ENCODE data around the gene SFT2D1.
A peak's percentile ranks its signal among the peaks of the same experiment; 100 is the strongest.

SFT2D1 gene

DNA sequence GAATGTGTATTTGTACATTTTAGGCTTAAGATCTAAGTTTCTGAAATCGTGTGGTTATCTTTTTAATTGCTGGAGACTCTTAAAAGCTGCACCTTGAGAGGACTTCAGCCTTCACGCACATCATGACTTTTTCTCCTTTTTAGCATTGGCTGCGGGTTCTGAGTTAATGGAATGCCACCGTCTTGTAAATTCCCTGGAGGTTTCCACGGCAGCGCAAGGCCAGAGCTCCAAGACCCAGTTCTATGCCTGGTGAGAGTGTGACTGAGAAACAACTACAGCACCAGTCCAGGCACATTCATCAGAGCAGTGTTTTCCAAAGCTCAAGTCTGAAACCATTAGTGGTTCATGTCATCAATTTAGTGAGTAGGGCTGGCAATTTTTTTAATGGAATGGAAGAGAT, 57.1 kb downstream of the SFT2D1 start:
- H3K27me3 Mint-ChIP-seq = peaks cover 11% of the 10 kb centered on the region
- no peaks in the 10 kb centered on the region for H3K9me3 Mint-ChIP-seq
- no peak overlapping the region for H3K27ac Mint-ChIP-seq
- H3K4me3 Mint-ChIP-seq = no peak overlapping the region
- DNase-seq (no peak), ATAC-seq (no peak)
- no peaks in the 10 kb centered on the region for H3K4me1 Mint-ChIP-seq

DNA sequence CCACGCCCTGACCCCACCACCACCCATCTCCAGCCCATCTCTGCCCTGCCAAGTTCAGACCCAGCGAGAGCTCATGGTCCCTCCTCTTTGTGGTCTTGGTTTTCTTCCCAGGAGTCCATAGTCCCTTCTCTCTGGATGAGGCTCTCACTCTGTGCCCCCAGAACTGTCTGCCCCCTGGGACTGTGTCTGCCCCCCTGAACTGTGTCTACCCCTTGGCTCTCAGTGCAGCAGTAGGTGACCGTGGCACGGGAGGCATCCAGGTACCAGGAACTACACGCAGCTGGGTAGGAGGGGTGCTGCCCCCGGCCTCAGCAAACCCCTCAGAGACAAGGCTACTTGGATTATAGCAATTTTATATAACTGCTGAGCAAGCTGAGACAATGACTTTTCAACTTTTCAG, 57.7 kb downstream of the SFT2D1 start:
- Mint-ChIP-seq H3K27me3 (peaks cover 11% of the 10 kb centered on the region), H3K4me1 (no peaks in the 10 kb centered on the region), H3K9me3 (no peaks in the 10 kb centered on the region), H3K27ac (no peak overlapping the region), H3K4me3 (no peak overlapping the region)
- no peak for ATAC-seq
- DNase-seq = no peak

DNA sequence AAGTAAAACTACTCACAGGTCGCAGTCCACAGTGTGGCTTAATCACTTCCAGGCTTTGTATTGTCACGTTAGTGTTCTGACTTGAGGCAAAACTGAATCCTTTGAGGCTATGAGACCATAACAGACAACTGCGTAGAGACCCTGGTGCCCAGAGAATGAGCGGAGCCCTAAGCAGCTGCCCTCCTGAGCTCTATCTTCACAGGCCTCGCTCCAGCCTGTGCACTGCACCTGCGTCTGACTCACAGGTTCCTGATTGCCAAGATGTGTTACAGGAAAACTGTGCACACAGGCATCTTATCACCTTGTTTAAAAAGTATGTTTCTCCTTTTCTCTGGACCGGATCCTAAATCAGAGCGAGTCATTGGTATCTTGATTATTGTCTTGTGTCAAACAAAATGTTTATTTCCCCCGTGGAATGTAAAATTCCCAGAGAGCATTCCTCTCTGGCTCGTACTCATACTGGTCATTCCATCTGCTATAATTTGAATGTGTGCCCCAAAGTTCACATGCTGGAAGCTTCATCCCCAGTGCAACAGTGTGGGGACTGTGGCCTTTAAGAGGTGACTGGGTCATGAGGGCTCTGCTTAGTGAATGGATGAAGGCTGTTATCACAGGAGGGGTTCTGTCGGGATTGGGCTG, 59.8 kb downstream of the SFT2D1 start:
- Mint-ChIP-seq H3K27ac (no peak overlapping the region), H3K4me3 (no peak overlapping the region), H3K27me3 (peaks cover 11% of the 10 kb centered on the region), H3K9me3 (no peaks in the 10 kb centered on the region), H3K4me1 (no peaks in the 10 kb centered on the region)
- DNase-seq = no peak
- no peak for ATAC-seq

DNA sequence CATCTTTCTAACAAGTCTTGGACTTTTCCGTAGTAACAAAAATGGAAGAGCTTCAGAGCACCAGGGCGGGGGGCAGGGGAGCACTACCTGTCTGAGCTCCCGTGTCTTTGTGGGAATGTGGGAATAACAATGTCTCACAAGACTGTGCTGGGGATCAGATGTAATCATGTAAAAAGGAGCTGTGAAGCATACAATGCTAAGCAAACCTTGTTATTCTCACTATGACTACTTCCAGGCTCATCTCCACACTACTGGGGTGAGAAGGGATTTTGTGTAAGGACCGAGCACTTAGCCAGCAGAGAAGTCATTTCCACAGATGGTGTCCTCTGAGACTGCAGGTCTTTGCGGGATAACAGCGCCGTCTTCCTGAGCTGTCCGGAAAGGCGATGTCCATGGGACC, 61.2 kb downstream of the SFT2D1 start:
- peaks cover 1% of the 10 kb centered on the region for H3K4me1 Mint-ChIP-seq

DNA sequence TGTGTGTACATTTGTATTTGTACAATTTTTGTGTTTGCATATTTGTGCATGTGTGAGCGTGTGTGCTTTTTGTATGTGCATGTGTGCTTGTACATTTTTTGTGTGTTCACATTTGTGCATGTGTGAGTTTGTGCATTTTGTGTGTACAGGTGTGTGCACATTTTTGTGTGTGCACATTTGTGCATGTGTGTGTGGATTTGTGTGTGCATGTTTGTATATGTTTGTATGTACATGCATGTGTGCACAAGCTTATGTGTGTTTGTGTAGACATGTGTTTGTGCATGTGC, 63.0 kb downstream of the SFT2D1 start:
- Mint-ChIP-seq H3K9me3 (no peaks in the 10 kb centered on the region), H3K27ac (no peak overlapping the region), H3K27me3 (peaks cover 14% of the 10 kb centered on the region), H3K4me1 (peaks cover 14% of the 10 kb centered on the region), H3K4me3 (no peak overlapping the region)
- no peak for DNase-seq
- ATAC-seq = no peak

More for the DNA sequence above, 61.2 kb downstream of the SFT2D1 start:
- H3K9me3 Mint-ChIP-seq = no peaks in the 10 kb centered on the region
- H3K27ac Mint-ChIP-seq = no peak overlapping the region
- no peak for DNase-seq
- H3K27me3 Mint-ChIP-seq = peaks cover 15% of the 10 kb centered on the region
- no peak for ATAC-seq
- no peak overlapping the region for H3K4me3 Mint-ChIP-seq

DNA sequence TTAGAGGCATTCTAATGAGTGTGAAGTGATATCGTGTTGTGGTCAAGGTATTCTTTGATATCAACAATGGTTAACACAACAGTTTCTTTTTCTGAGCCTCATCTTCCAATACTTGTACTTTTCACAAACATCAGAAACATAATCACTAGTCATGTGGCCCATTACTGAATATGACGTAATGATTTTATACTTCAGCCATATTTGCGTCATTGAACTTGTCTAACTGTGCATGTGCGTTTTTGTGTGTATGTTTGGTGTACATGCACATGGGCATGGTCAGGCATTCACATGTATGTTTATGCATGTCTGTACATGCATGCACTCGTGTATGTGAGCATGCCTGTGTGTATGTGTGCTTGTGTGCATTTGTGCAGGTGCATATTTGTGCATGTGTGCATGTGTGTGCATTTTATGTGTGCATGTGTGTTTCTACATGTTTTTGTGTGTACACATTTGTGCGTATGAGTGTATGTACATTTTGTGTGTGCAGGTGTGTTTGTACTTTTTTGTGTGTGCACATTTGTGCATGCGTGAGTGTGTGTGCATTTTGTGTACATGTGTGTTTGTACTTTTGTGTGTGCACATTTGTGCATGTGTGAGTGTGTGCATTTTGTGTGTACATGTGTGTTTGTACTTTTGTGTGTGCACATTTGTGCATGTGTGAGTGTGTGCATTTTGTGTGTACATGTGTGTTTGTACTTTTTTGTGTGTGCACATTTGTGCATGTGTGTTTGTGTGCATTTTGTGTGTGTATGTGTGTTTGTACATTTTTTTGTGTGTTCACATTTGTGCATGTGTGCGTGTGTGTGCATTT, 63.6 kb downstream of the SFT2D1 start:
- no peak for ATAC-seq
- Mint-ChIP-seq H3K4me3 (no peak overlapping the region), H3K27ac (no peak overlapping the region), H3K9me3 (no peaks in the 10 kb centered on the region), H3K4me1 (peaks cover 14% of the 10 kb centered on the region), H3K27me3 (peaks cover 8% of the 10 kb centered on the region)
- DNase-seq = no peak

DNA sequence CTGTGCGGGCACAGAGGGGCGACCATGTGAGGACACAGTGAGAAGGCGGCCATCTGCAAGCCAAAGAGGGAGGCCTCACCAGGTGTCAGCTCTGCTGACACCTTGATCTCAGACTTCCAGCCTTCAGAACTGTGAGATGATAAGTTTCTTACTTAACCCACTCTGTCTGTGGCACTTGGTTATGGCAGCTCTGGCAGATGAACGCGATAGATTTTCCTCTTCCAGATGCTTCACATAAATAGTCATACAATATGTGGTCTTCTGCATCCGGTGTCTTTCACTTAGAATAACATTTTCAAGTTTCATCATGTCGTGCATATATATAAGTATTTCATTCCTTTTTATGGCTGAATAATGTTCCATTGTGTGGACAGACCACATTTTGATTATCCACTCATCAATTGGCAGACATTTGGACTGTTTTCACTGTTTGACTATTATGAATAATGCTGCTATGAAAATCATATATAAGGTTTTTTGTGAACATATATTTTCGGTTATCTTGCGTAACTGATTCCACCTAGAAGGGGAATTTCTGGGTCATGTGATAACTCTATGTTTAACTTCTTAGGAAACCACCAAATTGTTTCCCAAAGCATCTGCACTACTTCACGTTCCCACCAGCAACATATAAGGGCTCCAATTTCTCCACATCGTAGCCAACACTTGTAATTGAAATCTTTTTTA, 64.3 kb downstream of the SFT2D1 start:
- Mint-ChIP-seq H3K9me3 (no peaks in the 10 kb centered on the region), H3K4me3 (no peak overlapping the region), H3K27ac (no peak overlapping the region), H3K4me1 (peaks cover 14% of the 10 kb centered on the region), H3K27me3 (peaks cover 8% of the 10 kb centered on the region)
- DNase-seq (no peak), ATAC-seq (no peak)

DNA sequence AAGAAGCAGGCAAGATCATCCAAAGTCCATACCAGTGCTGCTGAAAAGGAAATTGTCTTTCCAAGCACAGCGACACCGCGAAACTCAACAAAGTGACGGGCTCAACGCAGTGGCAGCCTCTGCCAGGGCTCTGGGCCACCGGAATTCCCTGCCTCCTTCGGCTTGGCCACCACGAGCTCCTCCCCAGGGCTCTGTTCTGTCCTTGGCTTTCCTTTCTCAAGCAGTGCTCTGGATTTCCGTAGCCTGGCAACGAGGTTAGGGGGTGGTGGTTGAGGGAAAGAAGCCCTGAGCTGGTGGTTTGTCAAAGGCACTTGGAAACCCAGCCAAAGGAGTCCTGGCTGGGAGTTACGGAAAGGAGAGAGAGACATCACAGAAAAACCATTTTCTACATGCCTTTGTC, 65.3 kb downstream of the SFT2D1 start:
- Mint-ChIP-seq H3K4me1 (peaks cover 14% of the 10 kb centered on the region), H3K9me3 (no peaks in the 10 kb centered on the region), H3K27ac (no peak overlapping the region), H3K4me3 (no peak overlapping the region), H3K27me3 (peaks cover 8% of the 10 kb centered on the region)
- DNase-seq (no peak), ATAC-seq (no peak)

DNA sequence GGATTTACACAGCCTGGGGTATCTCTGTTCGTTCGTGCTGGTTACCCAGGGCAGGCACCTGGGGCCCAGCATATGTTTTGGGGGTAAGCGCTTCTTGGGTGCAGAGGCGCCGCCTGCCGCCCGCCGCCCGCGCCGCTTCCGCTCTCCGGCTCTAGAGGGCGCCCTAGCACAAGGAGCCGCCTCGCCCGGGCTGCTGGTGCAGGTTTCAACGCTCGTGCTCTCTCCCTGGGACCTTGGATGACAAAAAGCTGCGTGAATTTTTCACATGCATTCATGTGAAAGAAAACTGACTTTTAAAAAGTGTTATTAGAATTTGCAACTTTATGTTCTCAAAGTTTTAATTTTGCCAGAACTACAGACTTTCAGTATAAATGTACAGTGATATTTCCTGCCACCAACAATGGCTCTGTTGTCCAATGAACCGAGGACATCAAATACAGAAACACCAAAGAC, 66.6 kb downstream of the SFT2D1 start:
- DNase-seq (peak; percentile 77 to 85), ATAC-seq (peak; percentile 83)
- H3K4me1 Mint-ChIP-seq = peaks cover 14% of the 10 kb centered on the region
- H3K27me3 Mint-ChIP-seq = peaks cover 8% of the 10 kb centered on the region
- no peak overlapping the region for H3K4me3 Mint-ChIP-seq
- no peaks in the 10 kb centered on the region for H3K9me3 Mint-ChIP-seq
- peak overlapping the region in 1 of 2 donors; percentile 31 for H3K27ac Mint-ChIP-seq

DNA sequence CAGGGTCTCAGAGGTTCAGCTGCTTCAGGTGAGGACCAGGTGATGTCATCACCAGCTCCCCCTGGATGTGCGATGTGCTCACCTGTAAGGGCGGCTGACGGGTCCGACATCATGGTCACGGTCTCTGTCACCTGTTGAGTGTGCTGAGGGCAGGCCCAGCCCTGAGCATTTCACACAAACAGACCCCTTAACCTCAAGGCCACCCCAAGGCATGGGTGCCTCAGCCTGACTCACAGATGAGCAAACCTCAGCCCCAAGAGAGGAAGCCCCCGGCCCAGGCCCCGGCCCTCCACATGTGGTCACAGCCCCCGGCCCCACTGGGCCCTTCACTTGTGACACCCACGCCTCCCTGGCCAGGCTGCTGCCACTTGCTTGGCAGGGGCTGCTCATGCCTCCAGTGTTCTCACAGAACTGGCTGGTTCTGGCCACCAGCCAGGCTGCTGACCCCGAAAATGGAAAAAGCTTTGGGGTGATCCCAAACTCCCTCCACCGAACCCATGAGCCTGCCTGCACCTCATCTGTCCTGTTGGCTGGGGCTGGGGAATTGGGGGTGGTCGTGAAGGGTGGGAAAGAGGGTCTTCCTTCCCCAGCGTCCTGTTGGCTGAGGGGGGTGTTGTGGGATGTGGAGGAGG, 67.5 kb downstream of the SFT2D1 start:
- ATAC-seq = peak; percentile 34
- peaks cover 14% of the 10 kb centered on the region for H3K4me1 Mint-ChIP-seq
- peaks cover 8% of the 10 kb centered on the region for H3K27me3 Mint-ChIP-seq
- no peak for DNase-seq
- H3K9me3 Mint-ChIP-seq = no peaks in the 10 kb centered on the region
- no peak overlapping the region for H3K27ac Mint-ChIP-seq
- no peak overlapping the region for H3K4me3 Mint-ChIP-seq

DNA sequence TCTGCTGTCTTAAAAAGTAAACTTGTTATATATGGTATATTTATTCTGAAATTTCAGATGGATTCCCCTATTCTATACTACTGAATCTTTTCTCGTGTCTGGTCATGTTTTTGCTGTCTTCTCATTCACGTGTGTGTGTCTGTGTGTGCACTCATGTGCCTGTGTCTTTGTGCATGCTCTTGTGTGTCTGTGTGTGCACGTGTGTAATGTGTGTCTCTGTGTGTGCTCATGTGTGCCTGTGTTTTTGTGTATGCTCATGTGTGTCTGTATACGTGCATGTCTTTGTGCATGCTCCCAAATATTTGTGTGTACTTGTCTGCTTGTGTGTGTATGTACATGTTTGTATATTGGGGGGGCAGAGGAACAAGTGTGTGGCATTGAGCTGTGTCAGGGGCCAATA, 68.2 kb downstream of the SFT2D1 start:
- no peak overlapping the region for H3K4me3 Mint-ChIP-seq
- H3K27me3 Mint-ChIP-seq = peaks cover 8% of the 10 kb centered on the region
- H3K4me1 Mint-ChIP-seq = peaks cover 14% of the 10 kb centered on the region
- no peaks in the 10 kb centered on the region for H3K9me3 Mint-ChIP-seq
- ATAC-seq = no peak
- DNase-seq = no peak
- H3K27ac Mint-ChIP-seq = no peak overlapping the region

DNA sequence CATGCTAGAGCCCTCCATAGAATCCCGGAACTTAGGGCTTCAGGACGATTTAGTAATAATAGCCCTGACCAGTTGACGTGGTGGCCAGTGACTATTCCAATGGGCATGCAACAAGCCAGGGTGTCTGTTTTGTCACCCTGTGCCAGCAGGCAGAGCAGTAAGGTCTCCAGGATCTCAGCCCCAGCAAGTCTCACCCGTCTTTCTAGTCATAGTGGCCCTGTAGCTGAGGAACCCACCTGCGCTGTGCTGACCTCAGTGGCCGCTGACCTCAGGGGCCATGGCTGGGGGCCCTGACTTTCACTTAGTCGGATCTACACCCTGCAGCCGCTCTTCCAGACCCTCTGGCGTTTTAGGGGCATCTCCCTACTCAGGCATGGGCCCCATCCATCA, 71.0 kb downstream of the SFT2D1 start:
- ATAC-seq (no peak), DNase-seq (no peak)
- H3K27ac Mint-ChIP-seq = no peak overlapping the region
- peaks cover 7% of the 10 kb centered on the region for H3K27me3 Mint-ChIP-seq
- H3K4me3 Mint-ChIP-seq = no peak overlapping the region
- H3K4me1 Mint-ChIP-seq = peaks cover 14% of the 10 kb centered on the region
- no peaks in the 10 kb centered on the region for H3K9me3 Mint-ChIP-seq

DNA sequence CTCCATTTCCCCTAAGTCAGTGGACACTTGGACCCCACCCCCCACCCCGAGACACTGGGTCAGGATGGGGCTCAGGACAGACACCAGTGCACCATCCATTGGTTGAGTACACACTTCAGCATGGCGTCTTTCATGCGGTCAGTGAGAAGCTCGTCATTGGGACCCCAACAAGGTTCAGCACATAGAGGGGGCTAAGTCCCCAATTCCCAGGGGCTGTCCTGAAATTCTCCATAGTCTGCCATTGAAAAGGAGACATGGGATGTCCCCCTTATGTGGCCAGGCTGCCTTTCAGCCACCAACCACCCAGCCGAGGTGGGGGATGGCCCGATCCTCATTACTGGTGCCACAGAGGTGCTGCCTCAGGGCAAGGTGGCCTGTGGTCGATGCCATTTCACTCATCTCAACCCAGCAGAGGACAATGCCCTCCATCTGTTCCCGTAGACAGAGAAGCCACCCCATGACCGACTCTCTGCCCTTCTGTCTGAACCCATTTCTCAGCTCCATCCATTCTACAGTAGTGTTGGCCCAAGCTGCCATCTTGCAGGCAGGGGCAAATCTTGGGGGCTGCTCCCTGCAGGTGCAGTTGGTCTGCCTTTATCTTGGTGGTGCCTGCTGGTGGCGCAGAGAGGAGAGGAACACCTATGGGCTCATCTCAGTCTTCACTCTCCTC, 71.5 kb downstream of the SFT2D1 start:
- Mint-ChIP-seq H3K4me1 (peaks cover 10% of the 10 kb centered on the region), H3K27ac (no peak overlapping the region), H3K9me3 (no peaks in the 10 kb centered on the region), H3K27me3 (peaks cover 1% of the 10 kb centered on the region), H3K4me3 (no peak overlapping the region)
- DNase-seq = no peak
- ATAC-seq = no peak
